Erythroblast (primary cell): ENCODE data around the gene NF1.

Experiments used
- DNase-seq, 2 experiments: peaks; one replicate each; lab custom pipeline; 2025; lab: John Stamatoyannopoulos, UW
- GATA1 ChIP-seq: IDR thresholded peaks from 2 replicates; pipeline ENCODE4 v1.6.1; 2011; ENCODE audit warnings: low read depth, mild to moderate bottlenecking, control low read depth, low read length, moderate library complexity
- POLR2A ChIP-seq: IDR thresholded peaks from 2 replicates; pipeline ENCODE4 v1.6.1; 2011; ENCODE audit warnings: mild to moderate bottlenecking, low read length

The NF1 gene

DNA sequence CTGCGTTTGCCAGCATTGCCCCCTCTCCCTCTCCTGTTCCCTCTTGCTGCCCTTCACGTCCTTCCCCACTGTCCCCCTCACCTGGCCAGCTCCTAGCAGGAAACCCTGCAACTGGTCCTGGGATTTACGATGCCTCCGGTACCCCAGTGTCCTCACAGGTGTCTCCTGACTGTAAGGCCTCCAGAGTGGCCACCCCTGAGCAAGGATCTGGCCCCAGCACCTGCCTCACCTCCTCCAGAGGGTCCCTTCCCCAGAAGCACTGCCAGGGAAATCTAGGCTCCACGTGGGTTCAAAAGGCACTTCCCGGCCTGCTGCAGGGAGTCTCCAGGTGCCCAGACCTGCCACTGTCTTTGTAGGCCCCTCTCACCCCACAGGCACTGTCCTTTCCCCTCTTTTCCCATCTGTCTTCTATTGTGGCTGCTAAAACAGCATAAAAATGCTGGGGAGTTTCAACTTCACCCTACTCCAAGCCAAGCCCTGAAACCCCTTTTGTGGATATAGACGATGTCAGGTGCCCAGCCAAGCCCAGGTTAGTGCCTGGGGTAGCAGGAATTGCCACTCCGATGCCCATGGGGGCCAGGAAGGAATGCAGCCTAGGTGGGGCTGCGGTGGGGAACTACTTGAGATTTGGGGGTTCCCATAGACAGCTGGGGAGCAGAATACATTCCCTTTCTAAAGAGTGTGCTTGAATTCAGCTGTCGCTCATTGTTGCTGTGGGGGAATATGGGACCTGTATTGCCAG is 322.4 kb downstream of the NF1 start:
- TF ChIP-seq GATA1: no peak
- TF ChIP-seq POLR2A: no peak

DNA sequence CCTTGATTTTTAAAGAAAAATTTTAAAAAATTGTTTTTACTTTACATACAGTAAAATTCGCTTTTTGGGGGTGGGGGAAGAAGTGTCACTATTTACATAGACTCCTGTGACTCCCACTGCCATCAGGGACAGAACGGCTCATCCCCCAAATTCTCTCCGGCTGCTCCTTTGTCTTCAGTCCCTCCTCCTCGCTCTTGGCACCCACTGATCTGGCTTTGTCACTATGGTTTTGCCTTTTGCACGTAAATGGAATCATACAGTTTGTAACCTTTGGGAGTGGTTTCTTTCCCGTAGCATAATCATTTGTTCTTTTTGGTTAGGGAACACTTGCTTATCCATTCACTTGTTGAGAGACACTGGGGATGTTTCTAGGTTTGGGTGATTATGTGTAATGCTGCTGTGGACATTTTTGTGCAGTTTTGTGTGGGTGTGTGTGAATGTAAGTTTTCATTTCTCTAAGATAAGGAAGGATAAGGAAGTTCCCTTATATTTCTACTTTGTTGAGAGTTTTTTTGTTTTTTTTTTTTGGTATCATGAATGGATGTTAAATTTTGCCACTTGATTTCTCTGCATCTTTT is 324.1 kb downstream of the NF1 start:
- DNase-seq: no peak
- no peak for TF ChIP-seq GATA1
- TF ChIP-seq POLR2A: no peak

More for the DNA sequence above, 322.4 kb downstream of the NF1 start:
- DNase-seq: no peak

DNA sequence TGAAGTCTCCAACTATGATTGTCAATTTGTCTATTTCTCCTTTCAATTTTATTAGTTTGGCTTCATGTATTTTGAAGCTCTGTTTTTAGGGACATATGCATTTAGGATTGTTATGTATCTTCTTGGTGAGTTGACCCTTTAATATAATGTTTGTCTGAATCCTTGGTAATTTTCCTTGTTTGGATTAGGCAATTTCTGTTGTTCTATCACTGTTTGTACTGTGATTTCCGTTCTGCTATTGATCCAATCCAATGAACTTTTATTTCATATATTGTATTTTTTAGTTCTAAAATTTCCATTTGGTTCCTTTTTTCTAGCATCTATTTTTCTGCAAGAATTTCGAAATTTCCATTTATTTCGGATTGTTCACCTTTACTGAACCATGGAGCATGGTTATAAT is 327.7 kb downstream of the NF1 start:
- no peak for DNase-seq
- TF ChIP-seq POLR2A (no peak), GATA1 (no peak)

DNA sequence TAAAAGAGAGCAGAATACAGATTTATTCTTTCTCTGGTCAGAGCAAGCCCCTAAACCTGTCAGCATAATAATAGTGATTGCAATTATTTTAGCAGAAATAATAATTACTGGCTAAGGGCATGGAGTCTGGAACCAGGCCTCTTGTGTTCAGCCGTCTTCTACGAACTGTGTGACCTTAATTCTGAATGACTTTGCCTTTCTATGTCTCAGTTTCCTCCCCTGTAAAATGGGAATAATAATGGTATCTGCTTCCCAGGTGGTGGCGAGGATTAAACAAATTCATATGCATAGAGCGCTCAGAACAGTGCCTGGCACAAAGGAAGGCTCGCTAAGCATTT is 330.1 kb downstream of the NF1 start:
- DNase-seq: no peak
- TF ChIP-seq GATA1 (no peak), POLR2A (no peak)

DNA sequence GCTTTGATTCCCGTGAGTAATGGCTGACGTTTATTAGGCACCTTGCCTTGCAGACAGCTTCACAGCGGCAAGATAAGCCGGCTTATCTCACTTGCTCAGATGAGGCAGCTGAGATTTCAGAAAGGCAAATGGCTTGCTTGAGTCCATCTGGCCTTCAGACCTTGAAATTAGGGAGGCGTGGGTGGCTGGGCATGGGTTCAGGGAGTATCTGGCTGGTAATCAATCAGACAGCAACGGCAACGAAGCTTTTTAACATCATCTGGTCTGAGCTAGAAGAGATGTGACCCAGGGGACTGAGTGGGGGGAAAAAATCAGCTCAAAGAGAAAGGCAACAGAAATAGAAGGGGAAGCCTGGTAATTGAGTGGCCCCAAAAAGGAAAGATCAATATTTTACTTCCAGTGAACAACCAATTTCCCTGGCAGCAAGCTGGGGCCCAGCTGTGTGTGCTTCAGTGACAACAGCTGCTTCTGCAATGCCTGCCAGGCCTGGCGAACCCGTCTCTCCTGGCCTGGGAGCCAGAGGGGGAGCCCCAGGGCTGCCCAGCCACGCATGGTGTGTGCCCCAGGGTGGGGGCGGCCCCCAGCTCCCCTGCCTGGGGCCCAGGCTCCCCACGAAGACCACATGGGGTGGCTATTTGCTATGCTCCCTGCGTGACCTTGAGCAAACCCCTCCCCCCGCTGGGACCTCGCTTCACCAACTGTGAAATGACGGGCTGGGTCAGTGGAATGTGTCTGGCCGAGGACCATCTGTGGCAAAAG is 330.7 kb downstream of the NF1 start:
- TF ChIP-seq POLR2A (no peak), GATA1 (no peak)
- DNase-seq: peak in 1 of 2 experiments; percentile 51
